GM19240 (cell line): ENCODE data around the gene PTPRC.

Experiments used
- DNase-seq: peaks from one replicate; pipeline ENCODE4 v3.0.0; 2011; ENCODE audit warnings: low spot score; ENCODE audit not compliant: insufficient read length

Gene PTPRC

GRCh38 chr1:198672124-198672523, 33.3 kb downstream of the PTPRC start:
- no peak for DNase-seq

- DNase-seq = no peak
Measured at GRCh38 chr1:198674009-198674408, 35.2 kb downstream of the PTPRC start.

GRCh38 chr1:198676253-198676652, 37.4 kb downstream of the PTPRC start:
- no peak for DNase-seq

GRCh38 chr1:198677027-198677426, 38.2 kb downstream of the PTPRC start:
- no peak for DNase-seq

- DNase-seq = no peak
Measured at GRCh38 chr1:198677871-198678270, 39.0 kb downstream of the PTPRC start.

GRCh38 chr1:198678301-198678836, 39.5 kb downstream of the PTPRC start:
- no peak for DNase-seq

- no peak for DNase-seq
Measured at GRCh38 chr1:198678901-198679329, 40.1 kb downstream of the PTPRC start.

- no peak for DNase-seq
Measured at GRCh38 chr1:198679535-198680173, 40.8 kb downstream of the PTPRC start.

- DNase-seq = no peak
Measured at GRCh38 chr1:198680174-198680875, 41.5 kb downstream of the PTPRC start.

- DNase-seq = no peak
Measured at GRCh38 chr1:198681252-198681651, 42.4 kb downstream of the PTPRC start.

GRCh38 chr1:198681831-198682759, 43.3 kb downstream of the PTPRC start:
- DNase-seq = peak; percentile 11

GRCh38 chr1:198682850-198683249, 44.0 kb downstream of the PTPRC start:
- no peak for DNase-seq

- DNase-seq = no peak
Measured at GRCh38 chr1:198683449-198683848, 44.6 kb downstream of the PTPRC start.

GRCh38 chr1:198686069-198686728, 47.4 kb downstream of the PTPRC start:
- no peak for DNase-seq

- DNase-seq = no peak
Measured at GRCh38 chr1:198687429-198687828, 48.6 kb downstream of the PTPRC start.

GRCh38 chr1:198691063-198691462, 52.2 kb downstream of the PTPRC start:
- no peak for DNase-seq

- DNase-seq = no peak
Measured at GRCh38 chr1:198693321-198693720, 54.5 kb downstream of the PTPRC start.

- DNase-seq = no peak
Measured at GRCh38 chr1:198694542-198694941, 55.7 kb downstream of the PTPRC start.

- DNase-seq = no peak
Measured at GRCh38 chr1:198696211-198696610, 57.4 kb downstream of the PTPRC start.

- no peak for DNase-seq
Measured at GRCh38 chr1:198699167-198700015, 60.6 kb downstream of the PTPRC start.
